PC-9 (cell line): ENCODE data around the gene SPON1. TPM values are rescaled to one million over a fixed set of nuclear protein-coding genes. Genes with fewer than 3 reads are reported as not detected.

ENCODE experiments used
- BruUV-seq: library from RNA; stranded (reverse); fragments of 400-500 nt; replicated peaks from 2 replicates; lab custom pipeline; 2021; lab: Mats Ljungman, UMichigan
- CTCF ChIA-PET: fragments of 300-600 bp; sonication (Branson Sonifier 250); formaldehyde crosslinking; loops from one replicate; lab custom pipeline; 2022; ENCODE audit warnings: antibody characterized with exemption; lab: Charles Lee
- POLR2A ChIA-PET: fragments of 300-600 bp; sonication (Branson Sonifier 250); formaldehyde crosslinking; loops from one replicate; lab custom pipeline; 2022; ENCODE audit warnings: antibody characterized with exemption; ENCODE audit not compliant: unreplicated experiment; lab: Charles Lee
- DNase-seq, 2 experiments: peaks; one replicate each; pipeline versions ENCODE4 v3.0.0 to v3.0.0-alpha.2; 2015 to 2022; ENCODE audit warnings: mixed read lengths in 1 of 2
- H2AFZ ChIP-seq: fragments of 200-600 bp; sonication (generic); 2 replicates; pipeline ENCODE4 v1.8.1; 2017; ENCODE audit warnings: antibody characterized with exemption
- H3F3A ChIP-seq: fragments of 200-600 bp; sonication (generic); 2 replicates; pipeline ENCODE4 v1.8.1; 2017; ENCODE audit warnings: antibody characterized with exemption, mild to moderate bottlenecking, low read depth; ENCODE audit not compliant: insufficient read depth
- H3K27ac ChIP-seq: fragments of 200-600 bp; sonication (generic); 2 replicates; pipeline ENCODE4 v1.6.1; 2016; ENCODE audit warnings: mixed run types
- H3K27me3 ChIP-seq: fragments of 200-600 bp; sonication (generic); 2 replicates; pipeline ENCODE4 v1.6.1; 2016; ENCODE audit warnings: low read depth, mixed run types; ENCODE audit not compliant: insufficient read depth
- H3K36me3 ChIP-seq: fragments of 200-600 bp; sonication (generic); 2 replicates; pipeline ENCODE4 v1.6.1; 2016; ENCODE audit warnings: low read depth, mixed run types
- H3K4me1 ChIP-seq: fragments of 200-600 bp; sonication (generic); replicated peaks from 2 replicates; pipeline ENCODE4 v1.6.1; 2016; ENCODE audit warnings: mixed run types; ENCODE audit not compliant: insufficient read depth
- H3K4me2 ChIP-seq: fragments of 200-600 bp; sonication (generic); 2 replicates; pipeline ENCODE4 v1.6.1; 2017; ENCODE audit warnings: mixed run types
- H3K4me3 ChIP-seq: fragments of 200-600 bp; sonication (generic); 2 replicates; pipeline ENCODE4 v1.6.1; 2016; ENCODE audit warnings: mixed run types
- H3K79me2 ChIP-seq: fragments of 200-600 bp; sonication (generic); 2 replicates; pipeline ENCODE4 v1.6.1; 2017; ENCODE audit warnings: low read depth, mixed run types
- H3K9me2 ChIP-seq: fragments of 200-600 bp; sonication (generic); 2 replicates; pipeline ENCODE4 v1.8.1; 2017; ENCODE audit warnings: mild to moderate bottlenecking; ENCODE audit not compliant: insufficient read depth
- H3K9me3 ChIP-seq: fragments of 200-600 bp; sonication (generic); 2 replicates; pipeline ENCODE4 v1.8.1; 2016; ENCODE audit warnings: low read depth; ENCODE audit not compliant: insufficient read depth
- H4K20me1 ChIP-seq: fragments of 200-600 bp; sonication (generic); 2 replicates; pipeline ENCODE4 v1.8.1; 2017; ENCODE audit not compliant: insufficient read depth
- CTCF ChIP-seq: fragments of 200-600 bp; sonication (generic); conservative IDR thresholded peaks from 2 replicates; pipeline ENCODE4 v1.6.1; 2017; ENCODE audit warnings: mixed run types, antibody characterized with exemption, mild to moderate bottlenecking, moderate library complexity
- EZH2 ChIP-seq: fragments of 200-600 bp; sonication (generic); IDR thresholded peaks from 2 replicates; pipeline ENCODE4 v1.8.0; 2017; ENCODE audit warnings: antibody characterized with exemption, low read depth
- intact Hi-C: fragments of 100-400 bp; cut with micrococcal nuclease; formaldehyde crosslinking; loops from one replicate; pipeline ENCODE4 v1.10.0; 2022; ENCODE audit not compliant: unreplicated experiment
- total RNA-seq: library from RNA; stranded (reverse); gene quantifications from 2 replicates; pipeline ENCODE4 v1.2.3, GENCODE V29; 2021

Gene SPON1
- total RNA-seq, 1 experiment from 2014 or later, result 0.70 TPM

- no peak overlapping the region for H3K4me2 ChIP-seq
- intact Hi-C loops, result no loop called here
- H2AFZ ChIP-seq, result no peak overlapping the region
- H3K4me3 ChIP-seq, result no peak overlapping the region
- TF ChIP-seq CTCF (no peak), EZH2 (no peak)
- no TSS peak for BruUV-seq
- H3K9me2 ChIP-seq, result no peaks in the 10 kb centered on the region
- CTCF ChIA-PET, result no interaction called here
- H4K20me1 ChIP-seq, result no peaks in the 10 kb centered on the region
- no peaks in the 10 kb centered on the region for H3K36me3 ChIP-seq
- H3K4me1 ChIP-seq, result no peaks in the 10 kb centered on the region
- H3F3A ChIP-seq, result no peaks in the 10 kb centered on the region
- no peaks in the 10 kb centered on the region for H3K9me3 ChIP-seq
- no peaks in the 10 kb centered on the region for H3K79me2 ChIP-seq
- no peak overlapping the region for H3K27ac ChIP-seq
- POLR2A ChIA-PET, result no interaction called here
- no peaks in the 10 kb centered on the region for H3K27me3 ChIP-seq
- DNase-seq, result no peak
These were observed 151.7 kb downstream of the SPON1 start for GRCh38 chr11:14114269-14114668.

- Histone ChIP-seq H3K36me3 (no peaks in the 10 kb centered on the region), H3K4me1 (no peaks in the 10 kb centered on the region), H2AFZ (no peak overlapping the region), H4K20me1 (no peaks in the 10 kb centered on the region), H3K27me3 (no peaks in the 10 kb centered on the region), H3K4me2 (no peak overlapping the region), H3K9me2 (no peaks in the 10 kb centered on the region), H3K4me3 (no peak overlapping the region), H3K9me3 (no peaks in the 10 kb centered on the region), H3F3A (no peaks in the 10 kb centered on the region), H3K27ac (no peak overlapping the region), H3K79me2 (no peaks in the 10 kb centered on the region)
- intact Hi-C loops, result no loop called here
- TF ChIP-seq CTCF (no peak), EZH2 (no peak)
- BruUV-seq, result no TSS peak
- ChIA-PET POLR2A (no interaction called here), CTCF (no interaction called here)
- DNase-seq, result no peak
These were observed 152.3 kb downstream of the SPON1 start for GRCh38 chr11:14114786-14115185.

- Histone ChIP-seq H2AFZ (no peak overlapping the region), H3K4me1 (no peaks in the 10 kb centered on the region), H3K79me2 (no peaks in the 10 kb centered on the region), H3K27me3 (no peaks in the 10 kb centered on the region), H3F3A (no peaks in the 10 kb centered on the region), H4K20me1 (no peaks in the 10 kb centered on the region), H3K4me2 (no peak overlapping the region), H3K4me3 (no peak overlapping the region), H3K9me2 (no peaks in the 10 kb centered on the region), H3K9me3 (no peaks in the 10 kb centered on the region), H3K36me3 (no peaks in the 10 kb centered on the region), H3K27ac (no peak overlapping the region)
- DNase-seq, result no peak
- CTCF ChIA-PET, result no interaction called here
- BruUV-seq, result no TSS peak
- POLR2A ChIA-PET, result no interaction called here
- no peak for TF ChIP-seq EZH2
- no peak for TF ChIP-seq CTCF
- intact Hi-C loops, result no loop called here
These were observed 155.1 kb downstream of the SPON1 start for GRCh38 chr11:14117632-14118031.
